HFF-Myc (cell line): Measurements from ENCODE around the gene ODC1.

Experiments used
- DNase-seq: peaks from one replicate; pipeline ENCODE4 v3.0.0-alpha.2; 2011; ENCODE audit warnings: low read depth; ENCODE audit errors: extremely low read depth
- H3K4me3 ChIP-seq: replicated peaks from 2 replicates; pipeline ENCODE4 v1.5.1; 2011; ENCODE audit warnings: low read depth, mild to moderate bottlenecking, control low read depth, low read length
- TF ChIP-seq, protein P1 (sequence below): IDR thresholded peaks from 2 replicates; pipeline ENCODE4 v1.5.1; 2012; ENCODE audit warnings: mild to moderate bottlenecking, low read depth, low read length, control low read depth; ENCODE audit errors: missing control alignments

ODC1 gene

DNA sequence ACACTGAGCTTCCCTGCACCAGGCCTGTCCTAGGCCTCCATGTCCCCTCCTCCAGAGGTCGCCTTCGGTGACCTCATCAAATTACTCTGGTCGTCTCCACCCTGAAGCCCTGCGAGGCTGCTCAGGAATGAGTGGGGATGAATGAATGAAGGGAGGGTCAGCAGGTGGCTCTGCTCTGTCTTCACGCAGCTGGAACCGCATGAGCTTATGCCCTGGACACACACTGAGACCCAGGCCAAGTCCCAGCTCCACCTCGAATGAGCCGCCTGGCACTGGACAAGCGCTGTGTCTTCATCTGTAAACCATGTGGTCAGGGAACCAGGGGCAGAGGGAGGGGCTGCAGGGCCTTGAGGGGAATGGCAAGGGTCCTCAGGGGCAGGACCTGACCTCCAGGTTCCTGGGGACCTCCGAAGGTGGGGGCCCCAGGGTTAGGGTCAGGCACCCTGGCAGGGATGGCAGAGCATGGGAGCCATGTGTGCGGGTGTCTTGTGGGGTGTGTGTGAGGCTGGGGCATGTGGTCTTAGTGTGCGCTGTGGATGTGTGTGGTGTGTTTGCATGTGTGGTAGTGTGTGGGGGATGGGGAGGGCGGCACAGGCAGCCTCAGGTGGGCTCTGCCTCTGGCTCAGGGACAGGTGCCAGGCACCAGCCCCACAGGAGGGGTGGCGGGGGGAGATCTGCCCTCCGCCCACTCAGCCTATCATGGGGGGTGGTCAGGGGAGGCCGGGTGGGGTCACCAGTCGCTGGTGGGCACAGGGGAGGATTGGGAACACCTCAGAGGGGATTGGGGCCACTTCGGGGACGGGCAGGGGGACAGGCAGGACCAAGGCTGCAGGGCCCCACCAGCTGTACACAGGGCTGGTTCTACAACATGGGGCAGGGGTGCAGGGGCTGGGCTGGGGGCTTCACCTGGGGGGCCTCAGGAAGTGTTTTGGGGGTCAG, 13.9 kb downstream of the ODC1 start:
- TF ChIP-seq, protein P1, sequence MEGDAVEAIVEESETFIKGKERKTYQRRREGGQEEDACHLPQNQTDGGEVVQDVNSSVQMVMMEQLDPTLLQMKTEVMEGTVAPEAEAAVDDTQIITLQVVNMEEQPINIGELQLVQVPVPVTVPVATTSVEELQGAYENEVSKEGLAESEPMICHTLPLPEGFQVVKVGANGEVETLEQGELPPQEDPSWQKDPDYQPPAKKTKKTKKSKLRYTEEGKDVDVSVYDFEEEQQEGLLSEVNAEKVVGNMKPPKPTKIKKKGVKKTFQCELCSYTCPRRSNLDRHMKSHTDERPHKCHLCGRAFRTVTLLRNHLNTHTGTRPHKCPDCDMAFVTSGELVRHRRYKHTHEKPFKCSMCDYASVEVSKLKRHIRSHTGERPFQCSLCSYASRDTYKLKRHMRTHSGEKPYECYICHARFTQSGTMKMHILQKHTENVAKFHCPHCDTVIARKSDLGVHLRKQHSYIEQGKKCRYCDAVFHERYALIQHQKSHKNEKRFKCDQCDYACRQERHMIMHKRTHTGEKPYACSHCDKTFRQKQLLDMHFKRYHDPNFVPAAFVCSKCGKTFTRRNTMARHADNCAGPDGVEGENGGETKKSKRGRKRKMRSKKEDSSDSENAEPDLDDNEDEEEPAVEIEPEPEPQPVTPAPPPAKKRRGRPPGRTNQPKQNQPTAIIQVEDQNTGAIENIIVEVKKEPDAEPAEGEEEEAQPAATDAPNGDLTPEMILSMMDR = no peak
- H3K4me3 ChIP-seq = no peak overlapping the region
- no peak for DNase-seq

DNA sequence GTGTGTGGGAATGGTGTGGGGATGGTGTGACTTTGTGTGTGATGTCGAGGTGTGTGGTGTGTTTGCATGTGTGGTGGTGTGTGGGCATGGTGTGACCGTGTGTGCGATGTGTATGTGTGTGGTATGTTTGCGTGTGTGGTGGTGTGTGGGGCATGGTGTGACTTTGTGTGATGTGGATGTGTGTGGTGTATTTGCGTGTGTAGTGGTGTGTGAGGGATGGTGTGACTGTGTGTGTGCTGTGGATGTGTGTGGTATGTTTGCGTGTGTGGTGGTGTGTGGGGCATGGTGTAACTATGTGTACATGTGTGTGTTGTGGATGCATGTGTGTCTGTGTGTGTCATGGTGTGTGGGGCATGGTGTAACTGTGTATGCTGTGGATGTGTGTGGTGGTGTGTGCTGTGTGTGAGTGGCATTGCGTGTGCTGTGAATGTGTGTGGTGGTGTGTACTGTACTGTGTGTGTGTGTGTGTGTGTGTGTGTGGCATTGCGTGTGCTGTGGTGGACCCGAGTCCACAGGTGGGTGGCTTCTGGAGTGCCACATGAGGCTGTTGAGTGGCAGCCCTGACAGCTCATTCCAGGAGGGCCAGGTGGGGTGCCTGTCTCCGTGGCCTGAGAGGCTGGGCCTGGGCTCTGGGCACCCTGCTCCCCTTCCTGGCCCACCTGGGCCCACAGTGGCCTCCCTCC, 14.7 kb downstream of the ODC1 start:
- TF ChIP-seq, protein P1 = no peak
- no peak overlapping the region for H3K4me3 ChIP-seq
- DNase-seq = no peak

DNA sequence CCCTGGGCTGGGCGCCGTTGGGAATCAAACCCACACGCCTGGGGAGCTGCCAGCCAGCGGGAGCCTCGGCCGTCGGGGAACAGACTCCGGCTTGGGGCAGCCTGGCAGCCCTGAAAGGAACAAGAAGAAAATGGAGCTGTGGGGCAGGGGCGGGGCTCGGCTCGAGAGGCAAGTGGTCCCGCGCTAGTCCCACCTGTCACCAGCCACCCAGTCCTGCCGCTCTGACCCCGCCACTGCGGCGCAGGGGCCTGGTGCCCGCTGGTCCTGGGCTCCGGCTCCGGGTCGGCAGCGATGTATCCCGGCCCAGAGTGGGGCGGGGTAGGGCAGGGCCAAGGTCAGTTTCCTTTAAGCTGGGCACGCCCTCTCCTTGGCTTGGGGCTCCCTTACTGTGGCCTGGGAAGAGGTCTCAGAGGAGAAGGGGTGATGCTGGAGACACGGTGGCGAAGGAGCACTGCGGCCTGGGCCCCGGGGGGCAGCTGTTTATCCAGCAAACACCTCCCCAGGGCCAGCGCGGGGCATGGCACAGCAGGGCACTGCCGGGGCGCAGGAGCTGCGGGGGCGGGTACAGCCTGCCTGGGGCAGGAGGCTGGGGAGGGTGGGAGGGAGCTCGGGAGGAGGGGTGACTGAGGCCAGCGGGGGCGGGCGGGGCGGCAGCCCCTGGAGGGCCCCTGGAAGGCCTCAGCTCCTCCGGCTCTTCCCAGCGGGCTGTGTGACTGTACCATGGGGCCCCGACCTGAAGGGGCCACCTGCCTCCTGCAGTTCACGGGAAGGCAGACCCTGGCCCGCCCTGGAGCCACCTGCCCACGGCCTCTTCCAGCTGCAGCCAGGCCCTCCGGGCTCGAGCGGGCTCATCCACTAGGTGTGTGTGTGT, 15.6 kb downstream of the ODC1 start:
- DNase-seq = no peak

DNA sequence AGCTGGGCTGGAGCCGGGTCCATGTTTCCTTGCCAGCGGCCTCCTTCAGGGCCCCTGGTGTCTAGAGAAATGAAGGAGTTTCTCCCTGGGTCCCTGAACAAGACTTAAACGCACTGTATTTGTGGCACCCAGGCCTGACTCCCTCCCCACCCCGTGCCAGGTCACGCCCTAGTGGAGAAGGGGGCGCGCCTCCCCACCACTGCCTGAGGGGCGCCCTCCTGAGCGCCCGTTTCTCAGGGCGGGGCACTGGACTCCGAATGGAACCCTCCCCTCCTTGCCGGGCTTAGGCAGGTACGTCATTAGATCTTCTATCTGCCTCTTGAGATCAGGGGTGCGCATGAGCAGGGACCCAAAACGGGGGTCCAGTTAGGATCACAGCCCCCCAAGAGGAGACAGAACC, 16.3 kb downstream of the ODC1 start:
- H3K4me3 ChIP-seq = no peak overlapping the region
- DNase-seq = no peak
- TF ChIP-seq, protein P1 = no peak

More for the DNA sequence above, 15.6 kb downstream of the ODC1 start:
- TF ChIP-seq, protein P1 = no peak
- H3K4me3 ChIP-seq = no peak overlapping the region

DNA sequence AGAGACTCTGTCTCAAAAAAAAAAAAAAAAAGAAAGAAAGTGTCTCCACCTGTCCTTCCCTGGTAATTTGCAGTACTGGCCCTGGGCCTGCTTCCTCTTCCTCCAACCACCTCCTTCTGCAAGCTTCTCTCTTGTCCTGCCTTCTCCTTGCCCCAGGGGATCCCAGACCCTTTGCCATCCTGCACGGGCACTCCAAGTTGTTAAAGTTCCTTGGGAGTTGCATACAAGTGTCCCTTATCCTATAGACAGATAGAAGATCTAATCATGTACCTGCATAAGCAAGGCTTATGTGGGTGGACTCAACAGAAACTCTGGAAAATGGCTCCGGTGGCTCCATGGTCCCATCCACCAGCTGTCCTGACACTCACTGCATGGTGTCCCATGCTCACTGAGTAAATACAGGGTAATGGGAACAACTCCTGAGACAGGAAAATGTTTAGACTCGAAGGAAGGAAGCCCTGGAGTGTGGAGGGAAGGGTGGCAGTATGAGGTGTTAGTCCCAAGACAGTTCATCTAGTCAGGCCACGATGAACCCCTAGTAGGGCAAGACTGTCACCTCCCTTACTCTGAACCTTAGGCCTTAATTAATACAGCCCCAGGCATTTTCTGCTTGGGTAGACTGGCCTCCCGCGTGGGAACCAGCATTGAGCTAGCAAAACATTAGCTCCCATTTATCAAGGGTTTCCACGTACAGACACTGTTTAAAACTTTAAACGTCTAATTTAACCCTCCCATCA, 17.1 kb downstream of the ODC1 start:
- TF ChIP-seq, protein P1 = no peak
- DNase-seq = no peak
- no peak overlapping the region for H3K4me3 ChIP-seq

DNA sequence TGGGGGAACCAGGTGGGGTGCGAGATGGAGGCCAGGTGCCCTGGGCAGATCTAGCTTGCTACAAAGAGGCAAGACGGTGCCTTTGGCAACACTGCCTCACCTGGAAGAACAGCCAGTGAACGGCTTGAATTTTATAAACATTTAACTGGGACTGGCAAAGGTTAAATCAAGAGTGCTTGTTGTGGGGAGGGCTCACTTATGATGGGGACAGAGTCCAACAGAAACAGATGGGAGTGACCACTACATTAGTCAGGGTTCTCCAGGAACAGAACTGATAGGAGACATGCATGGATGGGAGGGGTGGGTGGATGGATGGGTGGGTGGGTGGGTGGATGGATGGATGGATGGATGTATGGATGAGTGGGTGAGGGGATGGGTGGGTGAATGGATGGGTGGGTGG, 19.2 kb downstream of the ODC1 start:
- TF ChIP-seq, protein P1 = no peak
- DNase-seq = no peak
- no peak overlapping the region for H3K4me3 ChIP-seq
